ENCODE measurements around the gene CNTN5. TPM values are rescaled to one million over a fixed set of nuclear protein-coding genes. Genes with fewer than 3 reads are reported as not detected.

The CNTN5 gene
- total and polyA plus RNA-seq, 7 donors: under 0.01 to 0.46 TPM; not detected in 5

DNA sequence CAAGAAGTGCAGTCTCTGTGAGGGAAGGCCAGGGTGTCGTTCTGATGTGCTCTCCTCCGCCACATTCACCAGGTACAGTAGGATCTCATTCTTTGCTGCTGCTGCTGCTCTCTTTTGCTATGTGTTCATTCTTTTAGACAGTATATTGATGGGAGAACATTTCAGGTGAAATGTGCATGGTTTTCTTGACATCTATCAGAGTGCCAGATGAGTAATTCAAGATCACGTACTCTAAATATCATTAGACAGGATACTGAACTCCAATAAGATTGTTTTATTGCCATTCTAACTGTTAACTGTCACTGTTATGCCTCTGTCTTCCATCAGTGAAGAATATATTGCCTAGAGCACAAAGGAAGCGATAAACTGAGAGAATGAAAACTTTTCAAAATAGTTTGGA lies 895.3 kb downstream of the CNTN5 start:
- Histone ChIP-seq H3K36me3 (ENCODE audit: insufficient read depth in 1 of 2, low read depth in 1 of 2) (no peaks in the 10 kb centered on the region), H3K4me3 (no peak overlapping the region), H3K27me3 (ENCODE audit: insufficient read depth in 3 of 3, low read length in 2 of 3) (no peaks in the 10 kb centered on the region), H3K27ac (no peak overlapping the region), H3K4me1 (no peaks in the 10 kb centered on the region), H3K9me3 (peaks cover 7% of the 10 kb centered on the region)
- intact Hi-C loops (cut with DNase I): no loop called here
- WGBS, 3 donors: 88 to 94% (median 93%) methylated on average over 4 of the region's 4 CpGs
- ATAC-seq: no peak
- TF ChIP-seq CTCF (IDR thresholded peaks at IDR 0.05): no peak
- DNase-seq: no peak

GRCh38 chr11:99918761-99919160 lies 898.0 kb downstream of the CNTN5 start:
- no peak overlapping the region for H3K27ac ChIP-seq
- no peaks in the 10 kb centered on the region for H3K27me3 ChIP-seq (ENCODE audit: insufficient read depth in 3 of 3, low read length in 2 of 3)
- peaks cover 7% of the 10 kb centered on the region for H3K9me3 ChIP-seq
- ATAC-seq (no peak), DNase-seq (no peak)
- intact Hi-C loops (cut with DNase I): no loop called here
- no peak overlapping the region for H3K4me3 ChIP-seq
- H3K4me1 ChIP-seq: no peaks in the 10 kb centered on the region
- WGBS, 3 donors: 82 to 88% (median 86%) methylated on average over 3 of the region's 3 CpGs
- no peaks in the 10 kb centered on the region for H3K36me3 ChIP-seq (ENCODE audit: insufficient read depth in 1 of 2, low read depth in 1 of 2)
- no peak for TF ChIP-seq CTCF (IDR thresholded peaks at IDR 0.05)

GRCh38 chr11:99920956-99921355 lies 900.2 kb downstream of the CNTN5 start:
- Histone ChIP-seq H3K27me3 (ENCODE audit: insufficient read depth in 3 of 3, low read length in 2 of 3) (no peaks in the 10 kb centered on the region), H3K9me3 (peaks cover 7% of the 10 kb centered on the region), H3K27ac (no peak overlapping the region), H3K4me3 (no peak overlapping the region), H3K36me3 (ENCODE audit: insufficient read depth in 1 of 2, low read depth in 1 of 2) (no peaks in the 10 kb centered on the region), H3K4me1 (no peaks in the 10 kb centered on the region)
- intact Hi-C loops (cut with DNase I): no loop called here
- WGBS, 3 donors: 83 to 88% (median 88%) methylated on average over 3 of the region's 3 CpGs
- no peak for TF ChIP-seq CTCF (IDR thresholded peaks at IDR 0.05)
- ATAC-seq (no peak), DNase-seq (no peak)

DNA sequence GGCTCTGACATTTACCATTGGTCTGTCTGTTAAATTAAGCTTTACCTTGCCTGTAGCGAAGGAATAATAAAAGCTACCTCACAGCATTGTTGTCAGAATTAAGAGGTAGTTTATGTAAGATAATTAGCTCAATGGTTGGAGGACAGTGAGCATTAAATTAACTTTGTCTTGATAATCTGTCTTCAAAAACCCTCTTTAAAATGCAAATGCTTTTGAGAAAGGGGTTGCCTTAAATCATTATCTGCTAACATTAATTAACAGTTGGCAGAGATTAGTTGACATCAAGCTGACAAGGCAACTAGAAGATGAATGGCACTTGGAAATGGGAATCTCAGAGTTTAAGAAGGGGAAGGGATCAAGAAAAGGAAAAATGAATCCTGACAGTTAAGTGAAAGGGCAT lies 905.2 kb downstream of the CNTN5 start:
- DNase-seq (no peak), ATAC-seq (no peak)
- H3K4me3 ChIP-seq: no peak overlapping the region
- no peaks in the 10 kb centered on the region for H3K36me3 ChIP-seq (ENCODE audit: insufficient read depth in 1 of 2, low read depth in 1 of 2)
- no peaks in the 10 kb centered on the region for H3K9me3 ChIP-seq
- intact Hi-C loops (cut with DNase I): no loop called here
- H3K27me3 ChIP-seq (ENCODE audit: insufficient read depth in 3 of 3, low read length in 2 of 3): peaks cover 0 to 2% (median 0%) of the 10 kb centered on the region in 3 donors
- TF ChIP-seq CTCF (IDR thresholded peaks at IDR 0.05): no peak
- H3K4me1 ChIP-seq: no peaks in the 10 kb centered on the region
- no peak overlapping the region for H3K27ac ChIP-seq
- WGBS, 3 donors: 0 to 3% (median 0%) methylated on average over 1 of the region's 1 CpG

GRCh38 chr11:99932684-99933083 lies 911.9 kb downstream of the CNTN5 start:
- intact Hi-C loops (cut with DNase I): no loop called here
- no peaks in the 10 kb centered on the region for H3K9me3 ChIP-seq
- no peaks in the 10 kb centered on the region for H3K36me3 ChIP-seq (ENCODE audit: insufficient read depth in 1 of 2, low read depth in 1 of 2)
- 68 to 80% (median 74%) methylated on average over 2 of the region's 2 CpGs for WGBS, 3 donors
- ATAC-seq: no peak
- TF ChIP-seq CTCF (IDR thresholded peaks at IDR 0.05): no peak
- no peak overlapping the region for H3K27ac ChIP-seq
- H3K4me1 ChIP-seq: no peaks in the 10 kb centered on the region
- no peak overlapping the region for H3K4me3 ChIP-seq
- no peak for DNase-seq
- H3K27me3 ChIP-seq (ENCODE audit: insufficient read depth in 3 of 3, low read length in 2 of 3): no peaks in the 10 kb centered on the region

Data from psoas muscle (tissue), 8 donors.